ENCODE measurements around the gene LIX1.

DNA sequence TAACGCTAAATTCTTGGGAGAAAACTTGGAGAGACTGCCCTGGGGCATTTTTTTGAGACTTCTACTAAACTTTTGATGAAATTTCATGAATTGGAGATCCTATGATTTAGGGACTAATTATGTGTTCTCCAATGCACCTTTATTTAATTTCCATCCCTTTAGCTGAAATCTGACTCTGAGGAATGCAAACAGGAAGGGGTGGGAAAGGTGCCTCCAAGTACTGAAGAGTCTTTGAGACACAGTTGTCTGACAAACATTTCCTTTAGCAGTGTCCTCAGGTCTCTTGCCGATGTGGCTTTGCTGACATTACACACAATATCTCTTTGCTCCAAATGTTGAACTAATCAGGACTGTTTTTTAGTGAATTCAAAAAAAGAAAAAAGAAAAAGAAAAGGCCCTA, 76.9 kb downstream of the LIX1 start:
- TF ChIP-seq POLR2A (IDR thresholded peaks at IDR 0.05), result no peak
- TF ChIP-seq, protein P1, sequence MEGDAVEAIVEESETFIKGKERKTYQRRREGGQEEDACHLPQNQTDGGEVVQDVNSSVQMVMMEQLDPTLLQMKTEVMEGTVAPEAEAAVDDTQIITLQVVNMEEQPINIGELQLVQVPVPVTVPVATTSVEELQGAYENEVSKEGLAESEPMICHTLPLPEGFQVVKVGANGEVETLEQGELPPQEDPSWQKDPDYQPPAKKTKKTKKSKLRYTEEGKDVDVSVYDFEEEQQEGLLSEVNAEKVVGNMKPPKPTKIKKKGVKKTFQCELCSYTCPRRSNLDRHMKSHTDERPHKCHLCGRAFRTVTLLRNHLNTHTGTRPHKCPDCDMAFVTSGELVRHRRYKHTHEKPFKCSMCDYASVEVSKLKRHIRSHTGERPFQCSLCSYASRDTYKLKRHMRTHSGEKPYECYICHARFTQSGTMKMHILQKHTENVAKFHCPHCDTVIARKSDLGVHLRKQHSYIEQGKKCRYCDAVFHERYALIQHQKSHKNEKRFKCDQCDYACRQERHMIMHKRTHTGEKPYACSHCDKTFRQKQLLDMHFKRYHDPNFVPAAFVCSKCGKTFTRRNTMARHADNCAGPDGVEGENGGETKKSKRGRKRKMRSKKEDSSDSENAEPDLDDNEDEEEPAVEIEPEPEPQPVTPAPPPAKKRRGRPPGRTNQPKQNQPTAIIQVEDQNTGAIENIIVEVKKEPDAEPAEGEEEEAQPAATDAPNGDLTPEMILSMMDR (IDR thresholded peaks at IDR 0.05), result no peak
